ENCODE data around the gene CEACAM3. TPM values are rescaled to one million over a fixed set of nuclear protein-coding genes. Genes with fewer than 3 reads are reported as not detected.
A peak's percentile ranks its signal among the peaks of the same experiment; 100 is the strongest.

The CEACAM3 gene
- total and polyA plus RNA-seq, 2 donors (not counting 1 experiment from before 2014, with no cell fraction given): not detected

- Histone ChIP-seq H3K9ac (ENCODE audit: insufficient read depth, low read length) (no peak overlapping the region), H4K20me1 (ENCODE audit: control insufficient read depth, extremely low read depth, insufficient read depth, low read length) (no peaks in the 10 kb centered on the region), H3K79me2 (ENCODE audit: control insufficient read depth, insufficient read depth, low read length) (no peaks in the 10 kb centered on the region), H3K27me3 (ENCODE audit: control insufficient read depth, insufficient read depth, low read length) (peaks cover 25% of the 10 kb centered on the region), H2AFZ (ENCODE audit: low read length) (no peak overlapping the region), H3K4me2 (ENCODE audit: extremely low read depth, insufficient read depth, low read length) (no peak overlapping the region), H3K4me1 (ENCODE audit: control insufficient read depth, extremely low read depth, insufficient read depth, low read length) (no peaks in the 10 kb centered on the region), H3K4me3 (replicated peaks in 1 of 4; ENCODE audit: control extremely low read depth in 1 of 4, insufficient read depth in 1 of 4, low read depth in 3 of 4, low read length in 4 of 4) (no peak overlapping the region), H3K9me3 (ENCODE audit: control insufficient read depth, insufficient read depth, low read depth, low read length) (no peaks in the 10 kb centered on the region), H3K36me3 (ENCODE audit: control insufficient read depth, insufficient read depth, low read length) (no peaks in the 10 kb centered on the region), H3K27ac (ENCODE audit: insufficient read depth, low read length) (no peak overlapping the region)
- DNase-seq (ENCODE audit: low read depth in 2 of 2): no peak
- TF ChIP-seq EZH2 (IDR thresholded peaks at IDR 0.05; ENCODE audit: low read length, missing control alignments) (no peak), CTCF (conservative IDR thresholded peaks at IDR 0.05 in 1 of 2, IDR thresholded peaks at IDR 0.05 in 1 of 2; ENCODE audit: low read depth in 1 of 2, low read length in 2 of 2) (no peak)
Observed at GRCh38 chr19:41853768-41854167, 57.4 kb downstream of the CEACAM3 start.

GRCh38 chr19:41859213-41859617 lies 62.8 kb downstream of the CEACAM3 start:
- no peak for TF ChIP-seq CTCF (conservative IDR thresholded peaks at IDR 0.05 in 1 of 2, IDR thresholded peaks at IDR 0.05 in 1 of 2; ENCODE audit: low read depth in 1 of 2, low read length in 2 of 2)
- TF ChIP-seq EZH2 (IDR thresholded peaks at IDR 0.05; ENCODE audit: low read length, missing control alignments): no peak
- H3K9me3 ChIP-seq (ENCODE audit: control insufficient read depth, insufficient read depth, low read depth, low read length): no peaks in the 10 kb centered on the region
- peaks cover 41% of the 10 kb centered on the region for H3K79me2 ChIP-seq (ENCODE audit: control insufficient read depth, insufficient read depth, low read length)
- H3K27me3 ChIP-seq (ENCODE audit: control insufficient read depth, insufficient read depth, low read length): peaks cover 4% of the 10 kb centered on the region
- peaks cover 23% of the 10 kb centered on the region for H3K36me3 ChIP-seq (ENCODE audit: control insufficient read depth, insufficient read depth, low read length)
- H3K27ac ChIP-seq (ENCODE audit: insufficient read depth, low read length): no peak overlapping the region
- H4K20me1 ChIP-seq (ENCODE audit: control insufficient read depth, extremely low read depth, insufficient read depth, low read length): no peaks in the 10 kb centered on the region
- DNase-seq (ENCODE audit: low read depth in 2 of 2): no peak
- H3K4me1 ChIP-seq (ENCODE audit: control insufficient read depth, extremely low read depth, insufficient read depth, low read length): peaks cover 8% of the 10 kb centered on the region
- H3K9ac ChIP-seq (ENCODE audit: insufficient read depth, low read length): peak overlapping the region; percentile 18
- peak overlapping the region; percentile 57 for H2AFZ ChIP-seq (ENCODE audit: low read length)
- H3K4me2 ChIP-seq (ENCODE audit: extremely low read depth, insufficient read depth, low read length): peak overlapping the region; percentile 87
- H3K4me3 ChIP-seq (replicated peaks in 1 of 4; ENCODE audit: control extremely low read depth in 1 of 4, insufficient read depth in 1 of 4, low read depth in 3 of 4, low read length in 4 of 4): peak overlapping the region; percentile 44 to 92 (median 66)

DNA sequence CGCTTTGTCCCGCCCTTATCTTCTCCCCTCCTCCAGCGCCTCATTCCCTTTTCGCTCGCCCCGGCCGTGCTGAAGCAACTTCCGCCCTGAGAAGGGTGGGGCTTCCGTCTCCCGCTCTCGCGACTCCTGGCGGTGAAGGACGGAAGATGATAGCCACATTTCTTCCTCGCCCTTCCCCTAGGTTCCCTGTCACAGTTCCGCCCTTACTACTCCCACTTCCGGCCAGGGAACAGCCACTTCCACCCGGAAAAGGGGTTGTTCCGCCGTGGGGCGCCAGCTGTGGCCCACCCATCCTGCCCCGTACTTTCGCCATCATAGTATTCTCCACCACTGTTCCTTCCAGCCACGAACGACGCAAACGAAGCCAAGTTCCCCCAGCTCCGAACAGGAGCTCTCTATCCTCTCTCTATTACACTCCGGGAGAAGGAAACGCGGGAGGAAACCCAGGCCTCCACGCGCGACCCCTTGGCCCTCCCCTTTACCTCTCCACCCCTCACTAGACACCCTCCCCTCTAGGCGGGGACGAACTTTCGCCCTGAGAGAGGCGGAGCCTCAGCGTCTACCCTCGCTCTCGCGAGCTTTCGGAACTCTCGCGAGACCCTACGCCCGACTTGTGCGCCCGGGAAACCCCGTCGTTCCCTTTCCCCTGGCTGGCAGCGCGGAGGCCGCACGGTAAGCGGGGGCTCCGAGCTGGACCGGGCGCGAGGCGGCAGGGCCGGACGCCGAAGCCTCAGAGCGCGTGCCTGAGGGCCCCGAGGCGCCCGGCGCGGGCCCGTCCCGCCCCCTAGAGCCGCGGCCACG lies 63.4 kb downstream of the CEACAM3 start, which contains the start of gene RPS19:
Gene RPS19 (plus strand): TSS at position 638 of the 801 bp plus-strand sequence. CDS start 520 bp downstream, outside the sequence.
- peak; percentile 46 to 65 for TF ChIP-seq CTCF (conservative IDR thresholded peaks at IDR 0.05 in 1 of 2, IDR thresholded peaks at IDR 0.05 in 1 of 2; ENCODE audit: low read depth in 1 of 2, low read length in 2 of 2)
- no peak for TF ChIP-seq EZH2 (IDR thresholded peaks at IDR 0.05; ENCODE audit: low read length, missing control alignments)
- Histone ChIP-seq H2AFZ (ENCODE audit: low read length) (peak within 1 kb of the TSS; percentile 91), H3K27me3 (ENCODE audit: control insufficient read depth, insufficient read depth, low read length) (no peaks in the 10 kb centered on the region), H3K27ac (ENCODE audit: insufficient read depth, low read length) (peak within 1 kb of the TSS; percentile 98), H3K9ac (ENCODE audit: insufficient read depth, low read length) (peak within 1 kb of the TSS; percentile 98), H3K4me2 (ENCODE audit: extremely low read depth, insufficient read depth, low read length) (peak within 1 kb of the TSS; percentile 91), H3K9me3 (ENCODE audit: control insufficient read depth, insufficient read depth, low read depth, low read length) (no peaks in the 10 kb centered on the region), H3K4me3 (replicated peaks in 1 of 4; ENCODE audit: control extremely low read depth in 1 of 4, insufficient read depth in 1 of 4, low read depth in 3 of 4, low read length in 4 of 4) (peak within 1 kb of the TSS; percentile 92 to 99 (median 98)), H4K20me1 (ENCODE audit: control insufficient read depth, extremely low read depth, insufficient read depth, low read length) (no peaks in the 10 kb centered on the region), H3K36me3 (ENCODE audit: control insufficient read depth, insufficient read depth, low read length) (peaks cover 28% of the 10 kb centered on the region), H3K79me2 (ENCODE audit: control insufficient read depth, insufficient read depth, low read length) (peaks cover 47% of the 10 kb centered on the region), H3K4me1 (ENCODE audit: control insufficient read depth, extremely low read depth, insufficient read depth, low read length) (peaks cover 8% of the 10 kb centered on the region)
- DNase-seq (ENCODE audit: low read depth in 2 of 2): peak; percentile 97 to 99
